ENCODE data around the gene CLCN4.

The CLCN4 gene

DNA sequence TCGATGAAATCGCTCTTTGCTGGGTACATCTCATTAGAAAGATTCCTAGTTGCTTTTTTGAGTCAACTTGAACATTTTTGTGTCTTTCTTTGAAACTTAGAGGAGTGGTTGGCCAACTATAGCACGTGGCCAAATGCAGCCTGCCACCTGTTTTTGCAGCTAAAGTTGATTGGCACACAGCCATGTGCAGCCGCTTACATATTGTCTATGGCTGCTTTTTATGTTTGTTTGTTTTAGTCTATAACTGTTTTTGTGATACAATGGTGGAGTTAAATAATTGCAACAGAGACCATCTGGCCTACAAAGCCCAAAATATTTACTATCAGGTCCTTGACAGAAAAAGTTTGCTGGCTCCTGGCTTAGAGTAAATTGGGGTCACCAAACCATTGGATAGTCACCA lies 86.3 kb downstream of the CLCN4 start:
- DNase-seq (ENCODE audit: low read depth), result no peak

- DNase-seq (ENCODE audit: low read depth), result no peak
Measured at GRCh38 chrX:10244915-10245622, 88.3 kb downstream of the CLCN4 start.

DNA sequence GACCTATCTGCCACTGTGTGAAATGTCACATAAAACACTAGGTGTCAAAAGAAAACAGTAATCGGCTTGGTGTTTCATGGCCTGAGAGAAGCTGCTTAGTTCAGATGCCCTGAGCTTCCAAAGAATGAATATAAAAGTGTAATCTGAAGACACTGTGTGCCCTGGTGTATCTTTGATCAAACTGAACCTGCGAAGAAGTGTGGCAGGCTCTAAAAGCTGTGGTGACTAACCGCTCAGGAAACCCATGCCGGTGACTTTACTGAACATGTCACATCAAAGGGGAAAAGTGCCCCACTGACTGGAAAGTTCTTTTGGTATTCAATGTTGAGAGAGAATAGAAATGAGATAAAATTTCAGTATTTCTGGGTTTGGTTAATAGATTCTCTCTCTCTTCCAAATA lies 89.1 kb downstream of the CLCN4 start:
- DNase-seq (ENCODE audit: low read depth), result no peak

GRCh38 chrX:10246297-10246696 lies 89.5 kb downstream of the CLCN4 start:
- DNase-seq (ENCODE audit: low read depth), result no peak

GRCh38 chrX:10246846-10247245 lies 90.1 kb downstream of the CLCN4 start:
- no peak for DNase-seq (ENCODE audit: low read depth)

- DNase-seq (ENCODE audit: low read depth), result no peak
Measured at GRCh38 chrX:10254739-10255138, 98.0 kb downstream of the CLCN4 start.

GRCh38 chrX:10259716-10260115 lies 102.9 kb downstream of the CLCN4 start:
- peak; percentile 24 for DNase-seq (ENCODE audit: low read depth)

DNA sequence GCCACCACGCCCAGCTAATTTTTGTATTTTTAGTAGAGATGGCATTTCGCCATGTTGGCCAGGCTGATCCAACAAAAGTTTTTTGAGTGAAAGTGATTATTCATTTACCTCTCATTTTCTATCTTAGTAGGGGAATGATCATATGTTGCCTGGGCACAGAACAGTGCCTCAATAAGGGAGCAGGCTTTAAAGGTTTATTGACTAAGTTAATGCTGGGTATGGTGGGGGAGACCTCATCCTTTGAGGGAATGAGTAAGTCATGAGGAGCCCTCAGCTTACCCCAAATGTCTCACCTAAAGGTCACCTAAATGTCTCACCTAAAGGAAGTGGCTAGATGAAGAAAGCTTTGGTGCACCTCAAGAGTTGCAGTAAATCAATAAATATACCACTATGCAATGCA lies 109.0 kb downstream of the CLCN4 start:
- DNase-seq (ENCODE audit: low read depth), result no peak

GRCh38 chrX:10278716-10279115 lies 121.9 kb downstream of the CLCN4 start:
- DNase-seq (ENCODE audit: low read depth), result no peak

- no peak for DNase-seq (ENCODE audit: low read depth)
Measured at GRCh38 chrX:10280071-10280470, 123.3 kb downstream of the CLCN4 start.

- DNase-seq (ENCODE audit: low read depth), result no peak
Measured at GRCh38 chrX:10282490-10282889, 125.7 kb downstream of the CLCN4 start.

DNA sequence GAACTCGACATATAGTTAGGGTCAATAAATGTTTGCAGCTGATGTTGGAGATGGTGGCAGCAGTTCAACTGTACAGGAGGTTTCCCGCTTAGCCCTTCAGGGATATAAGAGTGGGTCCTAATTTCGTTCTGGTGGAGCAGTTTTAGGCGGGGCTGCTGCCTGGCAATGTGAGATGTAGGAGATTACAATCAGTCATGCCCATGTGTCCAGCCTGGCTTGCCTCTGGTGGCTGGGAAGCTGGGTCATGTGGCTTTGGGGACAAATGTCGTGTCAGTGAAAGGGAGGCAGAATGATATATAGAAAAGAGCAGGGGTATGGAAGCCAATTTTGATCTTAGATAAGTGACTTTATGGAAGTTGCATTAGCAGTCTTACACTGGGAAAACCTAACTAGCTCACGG lies 129.4 kb downstream of the CLCN4 start:
- no peak for DNase-seq (ENCODE audit: low read depth)

Data from GM04504 (cell line).